Prostate gland (tissue), 2 donors: ENCODE measurements around the gene MED29.
A peak's percentile ranks its signal among the peaks of the same experiment; 100 is the strongest.

Source experiments
- CTCF ChIP-seq, 4 experiments: fragments of 200-600 bp in 2 of 4; fragments of 450-650 bp in 2 of 4; sonication (generic) in 2 of 4; IDR thresholded peaks; 1 replicate in 3 of 4; 2 replicates in 1 of 4; pipeline ENCODE4 v1.5.1; 2016 to 2019; ENCODE audit warnings: antibody characterized with exemption in 4 of 4, mild to moderate bottlenecking in 2 of 4, moderate library complexity in 2 of 4
- POLR2A ChIP-seq: fragments of 450-650 bp; IDR thresholded peaks from one replicate; pipeline ENCODE4 v1.6.1; 2016; ENCODE audit warnings: antibody characterized with exemption, mild to moderate bottlenecking
- POLR2AphosphoS5 ChIP-seq: sonication (generic); formaldehyde crosslinking; IDR thresholded peaks from one replicate; pipeline ENCODE4 v1.6.1; 2017; ENCODE audit warnings: antibody characterized with exemption

- peak in 2 of 4 experiments; percentile 5 to 18 for TF ChIP-seq CTCF (IDR thresholded peaks at IDR 0.05)
- peak; percentile 75 for TF ChIP-seq POLR2A
- TF ChIP-seq POLR2AphosphoS5 = peak; percentile 99
Measured at GRCh38 chr19:39403331-39404312, 12.4 kb downstream of the MED29 start.
